Measurements from ENCODE around the gene SPOPL. TPM values are rescaled to one million over a fixed set of nuclear protein-coding genes. Genes with fewer than 3 reads are reported as not detected.

The SPOPL gene
- polyA plus RNA-seq, 1 of the 3 experiments (the other 2 are of a cell fraction), result 4.5 TPM

- H3K27ac ChIP-seq (ENCODE audit: low read depth in 2 of 2, low read length in 1 of 2), result no peak overlapping the region
- POLR2A ChIA-PET, result no interaction called here
- CTCF ChIA-PET, result interaction anchor here (1.2 to 1.4 kb wide), 2 partner anchors 14 to 325 kb away, joined by 3 to 4 read pairs; no protein-coding TSS in a partner anchor
- DNase-seq, result no peak
- H3K27me3 ChIP-seq (ENCODE audit: insufficient read depth), result no peaks in the 10 kb centered on the region
- no peak overlapping the region for H3K9ac ChIP-seq
- TF ChIP-seq TEAD4 (IDR thresholded peaks at IDR 0.05; ENCODE audit: borderline replicate concordance, insufficient read depth), result no peak
- TF ChIP-seq, protein P1, sequence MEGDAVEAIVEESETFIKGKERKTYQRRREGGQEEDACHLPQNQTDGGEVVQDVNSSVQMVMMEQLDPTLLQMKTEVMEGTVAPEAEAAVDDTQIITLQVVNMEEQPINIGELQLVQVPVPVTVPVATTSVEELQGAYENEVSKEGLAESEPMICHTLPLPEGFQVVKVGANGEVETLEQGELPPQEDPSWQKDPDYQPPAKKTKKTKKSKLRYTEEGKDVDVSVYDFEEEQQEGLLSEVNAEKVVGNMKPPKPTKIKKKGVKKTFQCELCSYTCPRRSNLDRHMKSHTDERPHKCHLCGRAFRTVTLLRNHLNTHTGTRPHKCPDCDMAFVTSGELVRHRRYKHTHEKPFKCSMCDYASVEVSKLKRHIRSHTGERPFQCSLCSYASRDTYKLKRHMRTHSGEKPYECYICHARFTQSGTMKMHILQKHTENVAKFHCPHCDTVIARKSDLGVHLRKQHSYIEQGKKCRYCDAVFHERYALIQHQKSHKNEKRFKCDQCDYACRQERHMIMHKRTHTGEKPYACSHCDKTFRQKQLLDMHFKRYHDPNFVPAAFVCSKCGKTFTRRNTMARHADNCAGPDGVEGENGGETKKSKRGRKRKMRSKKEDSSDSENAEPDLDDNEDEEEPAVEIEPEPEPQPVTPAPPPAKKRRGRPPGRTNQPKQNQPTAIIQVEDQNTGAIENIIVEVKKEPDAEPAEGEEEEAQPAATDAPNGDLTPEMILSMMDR (IDR thresholded peaks at IDR 0.05), result no peak
- TF ChIP-seq, protein P2, sequence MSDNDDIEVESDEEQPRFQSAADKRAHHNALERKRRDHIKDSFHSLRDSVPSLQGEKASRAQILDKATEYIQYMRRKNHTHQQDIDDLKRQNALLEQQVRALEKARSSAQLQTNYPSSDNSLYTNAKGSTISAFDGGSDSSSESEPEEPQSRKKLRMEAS (IDR thresholded peaks at IDR 0.05; ENCODE audit: low read depth), result no peak
- no peak for TF ChIP-seq GATA2 (CRISPR knock-in tag; IDR thresholded peaks at IDR 0.05)
- no peak for TF ChIP-seq USF1 (IDR thresholded peaks at IDR 0.05; ENCODE audit: borderline replicate concordance, low read depth)
- TF ChIP-seq GABPA (IDR thresholded peaks at IDR 0.05; ENCODE audit: low read depth), result no peak
- no peak for TF ChIP-seq RXRA (IDR thresholded peaks at IDR 0.05; ENCODE audit: borderline replicate concordance, low read depth)
- TF ChIP-seq FOXJ3 (CRISPR knock-in tag; IDR thresholded peaks at IDR 0.05), result no peak
- no peak for TF ChIP-seq NFIC (IDR thresholded peaks at IDR 0.05; ENCODE audit: borderline replicate concordance)
- TF ChIP-seq TAF1 (IDR thresholded peaks at IDR 0.05; ENCODE audit: borderline replicate concordance, low read depth, low read length), result no peak
- TF ChIP-seq YY1 (IDR thresholded peaks at IDR 0.05; ENCODE audit: low read depth), result no peak
- no peak for TF ChIP-seq CHD2 (IDR thresholded peaks at IDR 0.05; ENCODE audit: low read length, partially characterized antibody)
- TF ChIP-seq EZH2phosphoT487 (IDR thresholded peaks at IDR 0.05; ENCODE audit: borderline replicate concordance, low read depth), result no peak
- TF ChIP-seq SIN3A (IDR thresholded peaks at IDR 0.05; ENCODE audit: borderline replicate concordance, low read depth, low read length), result no peak
- no peak for TF ChIP-seq RCOR1 (IDR thresholded peaks at IDR 0.05; ENCODE audit: low read length)
- TF ChIP-seq, protein P3, sequence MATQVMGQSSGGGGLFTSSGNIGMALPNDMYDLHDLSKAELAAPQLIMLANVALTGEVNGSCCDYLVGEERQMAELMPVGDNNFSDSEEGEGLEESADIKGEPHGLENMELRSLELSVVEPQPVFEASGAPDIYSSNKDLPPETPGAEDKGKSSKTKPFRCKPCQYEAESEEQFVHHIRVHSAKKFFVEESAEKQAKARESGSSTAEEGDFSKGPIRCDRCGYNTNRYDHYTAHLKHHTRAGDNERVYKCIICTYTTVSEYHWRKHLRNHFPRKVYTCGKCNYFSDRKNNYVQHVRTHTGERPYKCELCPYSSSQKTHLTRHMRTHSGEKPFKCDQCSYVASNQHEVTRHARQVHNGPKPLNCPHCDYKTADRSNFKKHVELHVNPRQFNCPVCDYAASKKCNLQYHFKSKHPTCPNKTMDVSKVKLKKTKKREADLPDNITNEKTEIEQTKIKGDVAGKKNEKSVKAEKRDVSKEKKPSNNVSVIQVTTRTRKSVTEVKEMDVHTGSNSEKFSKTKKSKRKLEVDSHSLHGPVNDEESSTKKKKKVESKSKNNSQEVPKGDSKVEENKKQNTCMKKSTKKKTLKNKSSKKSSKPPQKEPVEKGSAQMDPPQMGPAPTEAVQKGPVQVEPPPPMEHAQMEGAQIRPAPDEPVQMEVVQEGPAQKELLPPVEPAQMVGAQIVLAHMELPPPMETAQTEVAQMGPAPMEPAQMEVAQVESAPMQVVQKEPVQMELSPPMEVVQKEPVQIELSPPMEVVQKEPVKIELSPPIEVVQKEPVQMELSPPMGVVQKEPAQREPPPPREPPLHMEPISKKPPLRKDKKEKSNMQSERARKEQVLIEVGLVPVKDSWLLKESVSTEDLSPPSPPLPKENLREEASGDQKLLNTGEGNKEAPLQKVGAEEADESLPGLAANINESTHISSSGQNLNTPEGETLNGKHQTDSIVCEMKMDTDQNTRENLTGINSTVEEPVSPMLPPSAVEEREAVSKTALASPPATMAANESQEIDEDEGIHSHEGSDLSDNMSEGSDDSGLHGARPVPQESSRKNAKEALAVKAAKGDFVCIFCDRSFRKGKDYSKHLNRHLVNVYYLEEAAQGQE (IDR thresholded peaks at IDR 0.05; ENCODE audit: low read depth, low read length), result no peak
- no peak for TF ChIP-seq POLR2AphosphoS5 (IDR thresholded peaks at IDR 0.05; ENCODE audit: low read depth, low read length)
- no peak for TF ChIP-seq EP300 (IDR thresholded peaks at IDR 0.05; ENCODE audit: borderline replicate concordance in 1 of 2, low read depth in 1 of 2, low read length in 1 of 2)
- H4K20me1 ChIP-seq (ENCODE audit: insufficient read depth), result no peaks in the 10 kb centered on the region
- H3K4me1 ChIP-seq (ENCODE audit: control insufficient read depth in 1 of 2, insufficient read depth in 2 of 2, low read depth in 1 of 2, low read length in 1 of 2), result no peaks in the 10 kb centered on the region
- H3K9me2 ChIP-seq, result no peaks in the 10 kb centered on the region
- no peak overlapping the region for H2AFZ ChIP-seq (ENCODE audit: low read depth)
- peaks cover 0 to 3% of the 10 kb centered on the region in 2 experiments for H3K36me3 ChIP-seq (replicated peaks in 1 of 2; ENCODE audit: control insufficient read depth in 1 of 2, insufficient read depth in 2 of 2, low read length in 1 of 2)
- 92% methylated on average over 2 of the region's 2 CpGs for WGBS (ENCODE audit: low lambda C conversion rate)
- H3F3A ChIP-seq (replicated peaks; ENCODE audit: insufficient read depth), result no peaks in the 10 kb centered on the region
- no peak overlapping the region for H3K4me3 ChIP-seq (ENCODE audit: low read depth in 2 of 2, low read length in 1 of 2)
- H3K9me3 ChIP-seq, result no peaks in the 10 kb centered on the region
- H3K79me2 ChIP-seq (ENCODE audit: insufficient read depth), result no peaks in the 10 kb centered on the region
- no peak overlapping the region for H3K4me2 ChIP-seq
Observed at GRCh38 chr2:138486363-138487198, 15.0 kb upstream of the SPOPL start.

Data from SK-N-SH (cell line).